ENCODE data around the gene MEDAG.

Gene MEDAG

GRCh38 chr13:30905932-30906383, at the start of gene MEDAG:
TSS of gene MEDAG (plus strand) at chr13:30906271. CDS start at chr13:30906516, 245 bp downstream.
- DNase-seq (ENCODE audit: low spot score), result peak; percentile 43

- no peak for DNase-seq (ENCODE audit: low spot score)
Measured at GRCh38 chr13:30857018-30857417, 49.1 kb upstream of the MEDAG start.

GRCh38 chr13:30857636-30858035, 48.4 kb upstream of the MEDAG start:
- no peak for DNase-seq (ENCODE audit: low spot score)

GRCh38 chr13:30859326-30859725, 46.7 kb upstream of the MEDAG start:
- DNase-seq (ENCODE audit: low spot score), result no peak

- DNase-seq (ENCODE audit: low spot score), result no peak
Measured at GRCh38 chr13:30861163-30861562, 44.9 kb upstream of the MEDAG start.

GRCh38 chr13:30861836-30862467, 44.1 kb upstream of the MEDAG start:
- no peak for DNase-seq (ENCODE audit: low spot score)

- DNase-seq (ENCODE audit: low spot score), result no peak
Measured at GRCh38 chr13:30862707-30863106, 43.4 kb upstream of the MEDAG start.

GRCh38 chr13:30863231-30863630, 42.8 kb upstream of the MEDAG start:
- no peak for DNase-seq (ENCODE audit: low spot score)

GRCh38 chr13:30863796-30864195, 42.3 kb upstream of the MEDAG start:
- no peak for DNase-seq (ENCODE audit: low spot score)

- DNase-seq (ENCODE audit: low spot score), result no peak
Measured at GRCh38 chr13:30864433-30865122, 41.5 kb upstream of the MEDAG start.

- DNase-seq (ENCODE audit: low spot score), result peak; percentile 83
Measured at GRCh38 chr13:30865123-30866049, 40.7 kb upstream of the MEDAG start.

GRCh38 chr13:30866677-30867076, 39.4 kb upstream of the MEDAG start:
- DNase-seq (ENCODE audit: low spot score), result no peak

- no peak for DNase-seq (ENCODE audit: low spot score)
Measured at GRCh38 chr13:30867089-30867669, 38.9 kb upstream of the MEDAG start.

GRCh38 chr13:30868799-30869470, 37.1 kb upstream of the MEDAG start:
- no peak for DNase-seq (ENCODE audit: low spot score)

- no peak for DNase-seq (ENCODE audit: low spot score)
Measured at GRCh38 chr13:30869491-30869890, 36.6 kb upstream of the MEDAG start.

GRCh38 chr13:30870049-30870884, 35.8 kb upstream of the MEDAG start:
- peak; percentile 75 for DNase-seq (ENCODE audit: low spot score)

GRCh38 chr13:30870916-30871587, 35.0 kb upstream of the MEDAG start:
- DNase-seq (ENCODE audit: low spot score), result no peak

- DNase-seq (ENCODE audit: low spot score), result no peak
Measured at GRCh38 chr13:30871588-30872275, 34.3 kb upstream of the MEDAG start.

GRCh38 chr13:30872276-30872594, 33.8 kb upstream of the MEDAG start:
- DNase-seq (ENCODE audit: low spot score), result no peak

Data from ecto neural progenitor cell (in vitro differentiated cells).